Endothelial cell of umbilical vein (primary cell): ENCODE measurements around the gene FAM161A. TPM values are rescaled to one million over a fixed set of nuclear protein-coding genes. Genes with fewer than 3 reads are reported as not detected.

Experiments used
- BruUV-seq: library from RNA; stranded (reverse); fragments of 400-500 nt; replicated peaks from 2 replicates; lab custom pipeline; 2021; lab: Mats Ljungman, UMichigan
- CTCF ChIA-PET: fragments of 300-600, 350-600 bp; sonication (Branson Sonifier 250); formaldehyde crosslinking; loops from one replicate; lab custom pipeline; 2021; ENCODE audit warnings: antibody characterized with exemption, inconsistent platforms; lab: Charles Lee
- POLR2A ChIA-PET: fragments of 300-600, 350-600 bp; sonication (Branson Sonifier 250); formaldehyde crosslinking; loops from one replicate; lab custom pipeline; 2021; ENCODE audit warnings: antibody characterized with exemption, inconsistent platforms; lab: Charles Lee
- DNase-seq: peaks from one replicate; pipeline ENCODE4 v3.0.0-alpha.2; 2011; ENCODE audit warnings: low read depth, low spot score
- FAIRE-seq: peaks from 2 replicates; lab custom pipeline; 2011; peaks lifted over from hg19 to GRCh38; lab: Jason Lieb, UNC
- H2AFZ ChIP-seq: 2 replicates; pipeline ENCODE4 v1.6.0; 2012; ENCODE audit warnings: low read depth, low read length, control low read depth, inconsistent platforms
- H3K27ac ChIP-seq: 2 replicates; pipeline ENCODE4 v1.5.1; 2011; ENCODE audit warnings: low read depth, mild to moderate bottlenecking, control low read depth, low read length, moderate library complexity; ENCODE audit not compliant: insufficient read depth
- H3K27me3 ChIP-seq, 2 experiments: 2 replicates each; pipeline versions ENCODE4 v1.6.0 to v1.6.1; 2011; ENCODE audit warnings: low read length in 2 of 2, mixed read lengths in 1 of 2; ENCODE audit not compliant: control insufficient read depth in 2 of 2, insufficient read depth in 2 of 2
- H3K36me3 ChIP-seq, 2 experiments: 2 replicates in 1 of 2; 3 replicates in 1 of 2; pipeline ENCODE4 v1.5.1; 2011; ENCODE audit warnings: low read length in 2 of 2, mild to moderate bottlenecking in 1 of 2, moderate library complexity in 1 of 2; ENCODE audit not compliant: control insufficient read depth in 2 of 2, insufficient read depth in 2 of 2; ENCODE audit errors: extremely low read depth in 1 of 2
- H3K4me1 ChIP-seq: 3 replicates; pipeline ENCODE4 v1.5.1; 2011; ENCODE audit warnings: mild to moderate bottlenecking, low read length; ENCODE audit not compliant: control insufficient read depth, insufficient read depth; ENCODE audit errors: extremely low read depth
- H3K4me2 ChIP-seq: 2 replicates; pipeline ENCODE4 v1.6.1; 2011; ENCODE audit warnings: low read length, control low read depth, mixed read lengths; ENCODE audit not compliant: insufficient read depth
- H3K4me3 ChIP-seq, 3 experiments: fragments of 200-600 bp in 1 of 3; sonication (generic), shearing (Covaris generic) in 1 of 3; replicated peaks in 1 of 3; 2 replicates each; pipeline ENCODE4 v1.5.1; 2011 to 2016; ENCODE audit warnings: control low read depth in 3 of 3, low read length in 3 of 3, mild to moderate bottlenecking in 2 of 3, inconsistent platforms in 1 of 3, low read depth in 1 of 3, moderate library complexity in 1 of 3; ENCODE audit not compliant: insufficient read depth in 1 of 3
- H3K79me2 ChIP-seq: 2 replicates; pipeline ENCODE4 v1.6.0; 2012; ENCODE audit warnings: low read length, inconsistent platforms; ENCODE audit not compliant: control insufficient read depth, insufficient read depth
- H3K9ac ChIP-seq: replicated peaks from 2 replicates; pipeline ENCODE3; 2011; ENCODE audit warnings: low read length, control low read depth; ENCODE audit not compliant: insufficient read depth; ENCODE audit errors: extremely low read depth
- H3K9me1 ChIP-seq: replicated peaks from 3 replicates; pipeline ENCODE4 v1.6.0; 2011; ENCODE audit warnings: mild to moderate bottlenecking, low read length; ENCODE audit not compliant: control insufficient read depth, insufficient read depth; ENCODE audit errors: extremely low read depth
- H3K9me3 ChIP-seq: replicated peaks from 2 replicates; pipeline ENCODE4 v1.5.1; 2012; ENCODE audit warnings: low read length, inconsistent platforms; ENCODE audit not compliant: control insufficient read depth, insufficient read depth
- H4K20me1 ChIP-seq: replicated peaks from 2 replicates; pipeline ENCODE3; 2011; ENCODE audit warnings: mild to moderate bottlenecking, low read length; ENCODE audit not compliant: control insufficient read depth, insufficient read depth; ENCODE audit errors: extremely low read depth
- CTCF ChIP-seq, 2 donors: IDR thresholded peaks; 1 replicate in 1 of 2; 2 replicates in 1 of 2; pipeline ENCODE4 v1.5.1; 2011; ENCODE audit warnings: low read length in 2 of 2, mild to moderate bottlenecking in 2 of 2, moderate library complexity in 2 of 2, control low read depth in 1 of 2, inconsistent platforms in 1 of 2, low read depth in 1 of 2; ENCODE audit not compliant: insufficient read depth in 1 of 2; ENCODE audit errors: extremely low read depth in 1 of 2
- EZH2 ChIP-seq: IDR thresholded peaks from 2 replicates; pipeline ENCODE4 v1.6.1; 2012; ENCODE audit warnings: borderline replicate concordance, low read depth, mild to moderate bottlenecking, moderate library complexity, low read length, inconsistent platforms; ENCODE audit not compliant: severe bottlenecking
- FOS ChIP-seq: IDR thresholded peaks from 2 replicates; pipeline ENCODE4 v1.6.1; 2011; ENCODE audit warnings: mild to moderate bottlenecking, low read length, moderate library complexity, borderline replicate concordance; ENCODE audit not compliant: insufficient read depth
- GATA2 ChIP-seq: IDR thresholded peaks from 2 replicates; pipeline ENCODE4 v1.7.0; 2011; ENCODE audit warnings: low read depth, mild to moderate bottlenecking, moderate library complexity, mixed read lengths, low read length; ENCODE audit not compliant: insufficient read length, insufficient read depth
- JUN ChIP-seq: IDR thresholded peaks from 2 replicates; pipeline ENCODE4 v1.6.1; 2011; ENCODE audit warnings: borderline replicate concordance, low read depth; ENCODE audit not compliant: insufficient read length, insufficient read depth
- MAX ChIP-seq: IDR thresholded peaks from 2 replicates; pipeline ENCODE4 v1.6.1; 2011; ENCODE audit not compliant: insufficient read depth, insufficient read length
- MYC ChIP-seq: IDR thresholded peaks from one replicate; pipeline ENCODE4 v1.6.1; 2011; ENCODE audit warnings: mild to moderate bottlenecking, low read depth, low read length
- POLR2A ChIP-seq: IDR thresholded peaks from 2 replicates; pipeline ENCODE4 v1.6.1; 2012; ENCODE audit warnings: low read depth, mild to moderate bottlenecking, control low read depth, low read length
- POLR2AphosphoS5 ChIP-seq: IDR thresholded peaks from 2 replicates; pipeline ENCODE4 v1.6.1; 2012; ENCODE audit warnings: low read depth, mild to moderate bottlenecking, control low read depth, low read length, moderate library complexity; ENCODE audit not compliant: insufficient read depth
- dilution Hi-C: fragments of 300-500 bp; cut with MboI; formaldehyde crosslinking; loops from one replicate; pipeline ENCODE4 v1.15.0; 2019; ENCODE audit warnings: low sequenced_read_pairs; ENCODE audit not compliant: extremely low pct_ligation_motif_present
- intact Hi-C: fragments of 100-400 bp; cut with micrococcal nuclease; formaldehyde crosslinking; loops from one replicate; pipeline ENCODE4 v1.10.0; 2022
- polyA plus RNA-seq, 4 experiments: library from polyadenylated mRNA; depleted of rRNA in 3 of 4; stranded (reverse) in 3 of 4; unstranded in 1 of 4; fragments of >200 nt; gene quantifications; 2 replicates each; pipeline versions ENCODE4 v1.2.1 to v1.2.3, GENCODE V29; 2011 to 2012; ENCODE audit warnings: missing spikeins in 1 of 4
- total RNA-seq: library from RNA; stranded (reverse); gene quantifications from 2 replicates; pipeline ENCODE4 v1.2.3, GENCODE V29; 2021

The FAM161A gene
- total and polyA plus RNA-seq, 2 donors (not counting 3 experiments of a cell fraction or from before 2014, with no cell fraction given): 0.81 to 6.1 TPM

DNA sequence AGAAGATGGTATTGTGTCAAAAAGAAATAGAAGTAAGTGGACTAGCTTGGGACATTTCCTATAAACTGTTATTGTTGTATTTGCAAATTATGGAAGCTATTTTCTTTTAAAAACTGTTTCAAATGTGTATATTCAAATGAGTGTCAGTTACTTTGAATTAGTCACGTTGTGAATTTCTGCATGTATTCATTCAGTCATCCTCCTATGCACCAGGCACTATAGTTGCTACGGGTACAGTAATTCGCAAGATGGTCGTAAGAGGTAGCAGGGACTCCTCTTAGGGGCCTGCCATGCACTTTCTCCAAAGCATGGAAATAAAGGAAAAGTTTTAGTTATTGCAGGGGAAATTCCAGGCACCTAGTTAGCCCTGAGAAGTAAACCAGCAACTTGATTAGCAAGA is 51.3 kb downstream of the FAM161A start:
- Histone ChIP-seq H3K9ac (no peak overlapping the region), H3K79me2 (no peaks in the 10 kb centered on the region), H2AFZ (no peak overlapping the region), H3K9me1 (no peaks in the 10 kb centered on the region), H4K20me1 (no peaks in the 10 kb centered on the region), H3K27ac (no peak overlapping the region), H3K36me3 (no peaks in the 10 kb centered on the region), H3K4me1 (no peaks in the 10 kb centered on the region), H3K27me3 (peaks cover 0 to 2% of the 10 kb centered on the region in 2 experiments), H3K4me2 (no peak overlapping the region), H3K9me3 (no peaks in the 10 kb centered on the region), H3K4me3 (no peak overlapping the region)
- intact Hi-C loops: no loop called here
- TF ChIP-seq JUN (no peak), CTCF (IDR thresholded peaks at IDR 0.05; ENCODE audit: extremely low read depth in 1 of 2, insufficient read depth in 1 of 2, low read depth in 1 of 2, low read length in 2 of 2) (no peak)
- dilution Hi-C loops: no loop called here
- DNase-seq (no peak), FAIRE-seq (no peak)
- no TSS peak for BruUV-seq
- POLR2A ChIA-PET: no interaction called here
- CTCF ChIA-PET: no interaction called here

DNA sequence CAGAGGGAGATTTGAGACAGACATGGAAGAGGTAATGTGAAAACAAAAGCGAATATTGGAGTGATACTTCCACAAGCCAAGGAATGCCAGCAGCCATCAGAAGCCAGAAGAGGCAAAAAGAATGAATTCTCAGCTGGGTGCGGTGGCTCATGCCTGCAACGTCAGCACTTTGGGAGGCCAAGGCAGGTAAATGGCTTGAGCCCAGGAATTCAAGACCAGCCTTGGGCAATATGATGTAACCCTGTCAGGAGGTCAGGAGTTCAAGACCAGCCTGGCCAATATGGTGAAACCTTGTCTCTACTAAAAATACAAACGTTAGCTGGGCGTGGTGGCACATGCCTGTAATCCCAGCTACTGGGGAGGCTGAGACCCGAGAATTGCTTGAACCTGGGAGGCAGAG is 54.8 kb downstream of the FAM161A start:
- Histone ChIP-seq H3K4me2 (no peak overlapping the region), H3K27ac (no peak overlapping the region), H3K9me1 (no peaks in the 10 kb centered on the region), H3K4me1 (no peaks in the 10 kb centered on the region), H2AFZ (no peak overlapping the region), H3K9me3 (no peaks in the 10 kb centered on the region), H3K9ac (no peak overlapping the region), H4K20me1 (no peaks in the 10 kb centered on the region), H3K79me2 (no peaks in the 10 kb centered on the region), H3K36me3 (no peaks in the 10 kb centered on the region), H3K27me3 (peaks cover 0 to 4% of the 10 kb centered on the region in 2 experiments), H3K4me3 (no peak overlapping the region)
- POLR2A ChIA-PET: no interaction called here
- DNase-seq: no peak
- CTCF ChIA-PET: no interaction called here
- no peak for FAIRE-seq
- BruUV-seq: no TSS peak
- dilution Hi-C loops (no loop called here), intact Hi-C loops (loop anchor here (10.0 kb wide), 1 partner anchor 104 kb away; no protein-coding TSS in a partner anchor)
- TF ChIP-seq POLR2AphosphoS5 (no peak), MAX (no peak), CTCF (IDR thresholded peaks at IDR 0.05; ENCODE audit: extremely low read depth in 1 of 2, insufficient read depth in 1 of 2, low read depth in 1 of 2, low read length in 2 of 2) (no peak), FOS (no peak), GATA2 (no peak), POLR2A (no peak), JUN (no peak), MYC (no peak), EZH2 (no peak)
